Karpas-422 (cell line): ENCODE data around the gene ARL15. TPM values are rescaled to one million over a fixed set of nuclear protein-coding genes. Genes with fewer than 3 reads are reported as not detected.
A peak's percentile ranks its signal among the peaks of the same experiment; 100 is the strongest.
"Not testable (repeated sequence)": the region's sequence is repeated elsewhere in the genome, so short reads cannot be mapped to it uniquely, and the experiment has no call there.

Source experiments
- DNase-seq: peaks from one replicate; pipeline ENCODE4 v3.0.0-alpha.2; 2015
- H2AFZ ChIP-seq: fragments of 200-600 bp; sonication (generic); 2 replicates; pipeline ENCODE4 v1.6.1; 2014; ENCODE audit warnings: antibody characterized with exemption, low read length, mixed read lengths
- H3K27ac ChIP-seq: fragments of 200-600 bp; sonication (generic); 2 replicates; pipeline ENCODE4 v1.5.1; 2014; ENCODE audit warnings: mild to moderate bottlenecking, low read length, moderate library complexity
- H3K27me3 ChIP-seq: fragments of 200-600 bp; sonication (generic); 2 replicates; pipeline ENCODE4 v1.6.1; 2014; ENCODE audit warnings: low read length, mixed read lengths
- H3K36me3 ChIP-seq: fragments of 200-600 bp; sonication (generic); 2 replicates; pipeline ENCODE4 v1.6.1; 2014; ENCODE audit warnings: low read length, mixed read lengths; ENCODE audit not compliant: insufficient read depth
- H3K4me1 ChIP-seq: fragments of 200-600 bp; sonication (generic); 2 replicates; pipeline ENCODE4 v1.6.1; 2014; ENCODE audit warnings: mild to moderate bottlenecking, low read length, mixed read lengths
- H3K4me2 ChIP-seq: fragments of 200-600 bp; sonication (generic); 2 replicates; pipeline ENCODE4 v1.6.1; 2014; ENCODE audit warnings: low read length, low read depth, mild to moderate bottlenecking; ENCODE audit not compliant: poor library complexity, severe bottlenecking
- H3K4me3 ChIP-seq: fragments of 200-600 bp; sonication (generic); 2 replicates; pipeline ENCODE4 v1.5.1; 2014; ENCODE audit warnings: mild to moderate bottlenecking, antibody characterized with exemption, low read length, mixed read lengths
- H3K79me2 ChIP-seq: fragments of 200-600 bp; sonication (generic); 2 replicates; pipeline ENCODE4 v1.6.1; 2014; ENCODE audit warnings: mild to moderate bottlenecking, low read length, mixed read lengths
- H3K9ac ChIP-seq: fragments of 200-600 bp; sonication (generic); 2 replicates; pipeline ENCODE4 v1.6.0; 2014; ENCODE audit warnings: low read length
- H3K9me2 ChIP-seq: fragments of 200-600 bp; sonication (generic), shearing (Covaris generic); replicated peaks from 2 replicates; pipeline ENCODE4 v1.6.0; 2014; ENCODE audit warnings: mild to moderate bottlenecking, low read length, moderate library complexity; ENCODE audit not compliant: insufficient read depth
- H3K9me3 ChIP-seq: fragments of 300-700, 200-600 bp; sonication (generic); 2 replicates; pipeline ENCODE4 v1.6.1; 2014; ENCODE audit warnings: low read length, mixed read lengths
- H4K20me1 ChIP-seq: fragments of 200-600 bp; sonication (generic); 2 replicates; pipeline ENCODE4 v1.6.1; 2014; ENCODE audit warnings: mild to moderate bottlenecking, antibody characterized with exemption, low read length, low read depth; ENCODE audit not compliant: insufficient read depth
- small RNA-seq: library from RNA; depleted of rRNA; stranded (forward); fragments of <200 nt; gene quantifications from one replicate; pipeline ENCODE3, GENCODE V24; 2014
- total RNA-seq: library from RNA; depleted of rRNA; stranded (reverse); fragments of >200 nt; shearing (Covaris generic); gene quantifications from 2 replicates; pipeline ENCODE4 v1.2.3, GENCODE V29; 2014; ENCODE audit warnings: low replicate concordance; rRNA removed

ARL15 gene
- total RNA-seq, 1 experiment from 2014 or later = 10.7 TPM

DNA sequence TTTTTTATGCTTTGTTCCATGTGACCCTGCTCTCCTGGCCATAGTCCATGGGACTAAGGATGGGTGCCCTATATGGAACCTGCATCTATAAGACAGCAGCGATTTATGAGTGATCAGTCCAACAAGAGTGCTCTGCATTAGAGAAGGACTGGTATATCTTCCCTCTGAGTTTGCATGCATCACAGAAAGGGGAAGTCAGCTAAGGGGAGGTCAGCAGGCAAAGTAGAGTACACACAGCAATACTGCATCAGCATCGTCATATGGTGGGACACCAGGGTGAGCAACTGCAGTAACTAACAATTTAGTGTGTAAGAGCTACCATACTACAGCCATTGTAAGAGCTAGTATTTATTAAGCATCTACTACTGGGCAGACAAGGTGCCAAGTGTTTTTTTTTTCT lies 438.6 kb downstream of the ARL15 start:
- no peaks in the 10 kb centered on the region for H4K20me1 ChIP-seq
- H3K4me1 ChIP-seq = no peaks in the 10 kb centered on the region
- H3K9me2 ChIP-seq = no peaks in the 10 kb centered on the region
- H3K36me3 ChIP-seq = no peaks in the 10 kb centered on the region
- no peak overlapping the region for H3K27ac ChIP-seq
- H3K9me3 ChIP-seq = no peaks in the 10 kb centered on the region
- H3K79me2 ChIP-seq = no peaks in the 10 kb centered on the region
- no peaks in the 10 kb centered on the region for H3K27me3 ChIP-seq
- DNase-seq = peak; percentile 44
- H3K9ac ChIP-seq = no peak overlapping the region
- H2AFZ ChIP-seq = no peak overlapping the region
- H3K4me3 ChIP-seq = no peak overlapping the region
- H3K4me2 ChIP-seq = no peak overlapping the region

DNA sequence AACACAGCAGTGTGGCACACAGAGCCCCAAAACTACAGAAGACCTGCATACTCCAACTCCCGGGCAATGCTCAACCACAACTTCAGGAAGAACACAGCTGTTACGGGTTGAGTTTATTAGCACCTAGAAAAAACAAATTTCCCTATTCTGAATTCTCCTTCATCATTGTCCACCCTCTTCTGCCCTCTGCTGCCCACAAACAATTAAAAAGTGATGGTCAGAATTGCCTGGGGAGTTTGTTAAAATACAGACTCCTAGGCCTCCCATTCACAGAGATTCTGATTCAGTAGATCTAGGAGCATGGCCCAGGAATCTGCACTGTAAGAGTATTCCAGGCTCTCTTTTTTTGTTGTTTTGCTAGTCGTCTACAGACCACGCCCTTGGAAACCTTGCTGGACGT lies 439.3 kb downstream of the ARL15 start:
- no peak overlapping the region for H3K4me3 ChIP-seq
- H3K4me2 ChIP-seq = no peak overlapping the region
- H3K4me1 ChIP-seq = no peaks in the 10 kb centered on the region
- no peak for DNase-seq
- H3K79me2 ChIP-seq = no peaks in the 10 kb centered on the region
- no peak overlapping the region for H3K27ac ChIP-seq
- no peak overlapping the region for H3K9ac ChIP-seq
- H3K27me3 ChIP-seq = no peaks in the 10 kb centered on the region
- no peaks in the 10 kb centered on the region for H3K9me2 ChIP-seq
- no peak overlapping the region for H2AFZ ChIP-seq
- no peaks in the 10 kb centered on the region for H3K36me3 ChIP-seq
- no peaks in the 10 kb centered on the region for H3K9me3 ChIP-seq
- no peaks in the 10 kb centered on the region for H4K20me1 ChIP-seq

DNA sequence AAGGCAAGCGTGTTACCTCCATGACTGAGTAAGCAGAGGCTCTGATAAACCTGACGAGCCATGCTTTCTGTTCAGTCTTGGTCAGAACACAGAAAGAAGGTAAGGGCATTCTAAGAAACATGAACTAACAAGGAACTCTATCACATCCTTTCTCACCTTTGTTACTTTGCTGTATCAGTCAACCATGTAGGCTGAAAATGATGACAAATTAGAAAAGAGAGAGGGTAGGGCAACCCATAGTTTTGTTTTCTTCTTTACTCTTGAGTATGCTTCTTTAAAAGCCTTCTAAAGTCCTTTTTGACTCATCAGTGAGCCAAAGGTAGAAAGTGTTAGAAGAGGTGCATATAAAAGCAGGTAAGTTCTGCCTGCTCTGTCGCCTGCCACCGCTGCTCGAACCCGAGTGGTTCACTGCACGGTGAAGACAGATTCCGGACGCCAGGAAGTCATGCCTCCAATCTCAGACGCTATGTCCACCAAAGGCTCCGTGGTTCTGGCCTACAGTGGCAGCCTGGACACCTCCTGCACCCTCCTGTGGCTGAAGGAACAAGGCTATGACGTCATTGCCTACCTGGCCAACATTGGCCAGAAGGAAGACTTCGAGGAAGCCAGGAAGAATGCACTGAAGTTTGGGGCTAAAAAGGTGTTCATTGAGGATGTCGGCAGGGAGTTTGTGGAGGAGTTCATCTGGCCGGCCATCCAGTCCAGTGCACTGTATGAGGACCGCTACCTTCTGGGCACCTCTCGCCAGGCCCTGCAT lies 451.5 kb downstream of the ARL15 start:
- no peaks in the 10 kb centered on the region for H4K20me1 ChIP-seq
- H3K79me2 ChIP-seq = no peaks in the 10 kb centered on the region
- no peak overlapping the region for H3K9ac ChIP-seq
- no peak overlapping the region for H3K4me3 ChIP-seq
- no peak overlapping the region for H2AFZ ChIP-seq
- no peaks in the 10 kb centered on the region for H3K9me2 ChIP-seq
- no peak for DNase-seq
- no peak overlapping the region for H3K27ac ChIP-seq
- H3K36me3 ChIP-seq = no peaks in the 10 kb centered on the region
- no peaks in the 10 kb centered on the region for H3K4me1 ChIP-seq
- no peaks in the 10 kb centered on the region for H3K27me3 ChIP-seq
- no peaks in the 10 kb centered on the region for H3K9me3 ChIP-seq
- H3K4me2 ChIP-seq = no peak overlapping the region

DNA sequence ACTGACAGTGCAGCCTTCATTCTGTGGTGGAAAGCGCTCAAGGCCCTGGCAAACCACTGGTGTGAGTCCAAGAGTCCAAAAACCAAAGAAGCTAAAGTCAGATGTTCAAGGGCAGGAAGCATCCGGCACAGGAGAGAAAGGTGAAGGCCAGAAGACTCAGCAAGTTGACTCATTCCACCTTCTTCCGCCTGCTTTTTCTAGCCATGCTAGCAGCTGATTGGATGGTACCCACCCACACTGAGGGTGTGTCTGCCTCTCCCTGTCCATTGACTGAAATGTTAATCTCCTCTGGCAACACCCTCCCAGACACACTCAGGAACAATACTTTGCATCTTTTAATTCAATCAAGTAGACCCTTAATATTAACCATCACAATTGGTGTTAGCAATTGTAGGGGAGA lies 453.9 kb downstream of the ARL15 start:
- Histone ChIP-seq H3K27ac (no peak overlapping the region), H4K20me1 (no peaks in the 10 kb centered on the region), H3K4me1 (no peaks in the 10 kb centered on the region), H3K9me3 (no peaks in the 10 kb centered on the region), H3K9me2 (no peaks in the 10 kb centered on the region), H3K79me2 (no peaks in the 10 kb centered on the region), H3K27me3 (no peaks in the 10 kb centered on the region), H3K36me3 (no peaks in the 10 kb centered on the region), H3K9ac (no peak overlapping the region), H2AFZ (no peak overlapping the region), H3K4me2 (no peak overlapping the region), H3K4me3 (no peak overlapping the region)
- DNase-seq = no peak

DNA sequence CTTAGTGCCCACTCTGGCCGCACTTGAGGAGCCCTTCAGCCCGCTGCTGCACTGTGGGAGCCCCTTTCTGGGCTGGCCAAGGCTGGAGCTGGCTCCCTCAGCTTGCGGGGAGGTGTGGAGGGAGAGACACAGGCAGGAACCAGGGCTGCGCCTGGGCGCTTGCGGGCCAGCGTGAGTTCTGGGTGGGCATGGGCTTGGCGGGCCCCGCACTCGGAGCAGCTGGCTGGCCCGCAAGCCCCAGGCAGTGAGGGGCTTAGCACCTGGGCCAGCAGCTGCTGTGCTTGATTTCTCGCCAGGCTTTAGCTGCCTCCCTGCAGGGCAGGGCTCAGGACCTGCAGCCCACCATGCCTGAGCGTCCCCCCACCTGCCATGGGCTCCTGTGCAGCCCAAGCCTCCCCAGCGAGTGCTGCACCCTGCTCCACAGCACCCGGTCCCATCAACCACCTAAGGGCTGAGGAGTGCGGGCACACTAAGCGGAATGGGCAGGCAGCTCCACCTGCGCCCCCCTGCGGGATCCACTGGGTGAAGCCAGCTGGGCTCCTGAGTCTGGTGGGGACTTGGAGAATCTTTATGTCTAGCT lies 473.4 kb downstream of the ARL15 start:
- not testable (repeated sequence) for H4K20me1 ChIP-seq, H3K4me1 ChIP-seq, DNase-seq, H3K9me3 ChIP-seq, H3K36me3 ChIP-seq, H3K27me3 ChIP-seq, H3K4me2 ChIP-seq, H3K4me3 ChIP-seq, H2AFZ ChIP-seq, H3K79me2 ChIP-seq, H3K27ac ChIP-seq, H3K9me2 ChIP-seq, H3K9ac ChIP-seq

DNA sequence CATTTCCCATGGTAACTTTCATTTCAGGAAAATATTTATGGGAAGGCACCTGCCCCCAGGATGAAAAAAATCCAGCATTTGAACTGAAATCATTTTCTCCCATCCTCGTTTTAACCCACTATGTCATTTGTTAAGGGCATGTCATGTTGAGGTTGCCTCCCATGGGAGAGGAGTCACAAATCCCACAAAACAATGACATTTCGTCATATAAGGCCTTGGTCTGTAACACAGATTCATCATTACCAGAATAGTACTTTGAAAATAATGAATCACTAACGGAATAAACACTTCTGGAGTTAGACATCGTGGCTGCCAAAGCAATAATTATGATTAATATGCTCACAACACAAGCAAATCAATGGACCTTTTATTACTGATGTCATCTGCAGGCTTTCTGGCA lies 475.9 kb downstream of the ARL15 start:
- no peak for DNase-seq
- Histone ChIP-seq H3K27ac (no peak overlapping the region), H3K9me2 (no peaks in the 10 kb centered on the region), H3K4me2 (no peak overlapping the region), H3K27me3 (no peaks in the 10 kb centered on the region), H3K9ac (no peak overlapping the region), H3K4me3 (no peak overlapping the region), H3K4me1 (no peaks in the 10 kb centered on the region), H4K20me1 (no peaks in the 10 kb centered on the region), H3K79me2 (no peaks in the 10 kb centered on the region), H3K9me3 (no peaks in the 10 kb centered on the region), H3K36me3 (no peaks in the 10 kb centered on the region), H2AFZ (no peak overlapping the region)

Small RNA genes within 50 kb of the gene (small RNA-seq; reads per million reads assigned to genes)
- not detected for gene AC008873.1
- gene MIR4459 = not detected
- not detected for gene MIR581
- gene RNU6-272P = not detected

Other genes with a start within 250 kb of the ARL15 start
- not detected in 2 replicates for gene HSPB3, start 145.1 kb upstream of the ARL15 start, total RNA-seq
- 1.7 and 2.9 TPM in 2 replicates for gene SNX18, start 207.2 kb upstream of the ARL15 start, total RNA-seq